OCI-LY1 (cell line): Measurements from ENCODE around the gene MFAP1.

Experiments
- H2AFZ ChIP-seq: fragments of 200-600 bp; sonication (generic), shearing (Covaris generic); 2 replicates; pipeline ENCODE4 v1.6.0; 2014; ENCODE audit warnings: antibody characterized with exemption, mild to moderate bottlenecking, low read length
- H3F3A ChIP-seq: fragments of 200-600 bp; sonication (generic), shearing (Covaris generic); 2 replicates; pipeline ENCODE4 v1.6.0; 2014; ENCODE audit warnings: mild to moderate bottlenecking, antibody characterized with exemption, low read length, moderate library complexity; ENCODE audit not compliant: insufficient read depth
- H3K27ac ChIP-seq: fragments of 200-600 bp; sonication (generic); 2 replicates; pipeline ENCODE4 v1.5.1; 2014; ENCODE audit warnings: low read length, mixed run types, mild to moderate bottlenecking, low read depth; ENCODE audit not compliant: poor library complexity, severe bottlenecking
- H3K27me3 ChIP-seq: fragments of 200-600 bp; sonication (generic); 2 replicates; pipeline ENCODE4 v1.6.0; 2014; ENCODE audit warnings: antibody characterized with exemption, mild to moderate bottlenecking, low read length, moderate library complexity; ENCODE audit not compliant: insufficient read depth
- H3K36me3 ChIP-seq: fragments of 200-600 bp; sonication (generic); 2 replicates; pipeline ENCODE4 v1.6.1; 2014; ENCODE audit warnings: mild to moderate bottlenecking, antibody characterized with exemption, low read length, moderate library complexity, mixed read lengths; ENCODE audit not compliant: insufficient read depth
- H3K4me1 ChIP-seq: fragments of 200-600 bp; sonication (generic); 2 replicates; pipeline ENCODE4 v1.5.1; 2014; ENCODE audit warnings: mild to moderate bottlenecking, low read length, moderate library complexity; ENCODE audit not compliant: insufficient read depth, severe bottlenecking
- H3K4me2 ChIP-seq: fragments of 200-600 bp; sonication (generic), shearing (Covaris generic); 2 replicates; pipeline ENCODE4 v1.6.1; 2014; ENCODE audit warnings: low read length
- H3K4me3 ChIP-seq: fragments of 200-600 bp; sonication (generic); 2 replicates; pipeline ENCODE4 v1.5.1; 2014; ENCODE audit warnings: low read length, low read depth, mild to moderate bottlenecking, mixed read lengths; ENCODE audit not compliant: poor library complexity, severe bottlenecking
- H3K79me2 ChIP-seq: fragments of 200-600 bp; shearing (Covaris generic); 2 replicates; pipeline ENCODE4 v1.6.1; 2016; ENCODE audit warnings: mixed run types, low read length, mixed read lengths; ENCODE audit not compliant: insufficient read depth
- H3K9ac ChIP-seq: fragments of 200-600 bp; sonication (generic), shearing (Covaris generic); 2 replicates; pipeline ENCODE4 v1.6.1; 2014; ENCODE audit warnings: mild to moderate bottlenecking, low read length, mixed read lengths
- H3K9me2 ChIP-seq: fragments of 200-600 bp; sonication (generic), shearing (Covaris generic); 2 replicates; pipeline ENCODE4 v1.6.1; 2014; ENCODE audit warnings: low read depth, mild to moderate bottlenecking, low read length, mixed read lengths
- H3K9me3 ChIP-seq: fragments of 200-600 bp; shearing (Covaris generic); 2 replicates; pipeline ENCODE4 v1.6.1; 2014; ENCODE audit warnings: low read length, mixed read lengths
- H4K20me1 ChIP-seq: fragments of 200-600 bp; sonication (generic), shearing (Covaris generic); 2 replicates; pipeline ENCODE4 v1.6.0; 2016; ENCODE audit warnings: mild to moderate bottlenecking, low read length; ENCODE audit not compliant: insufficient read depth
- EZH2 ChIP-seq: fragments of 200-600 bp; sonication (generic), shearing (Covaris generic); IDR thresholded peaks from 2 replicates; pipeline ENCODE4 v1.8.0; 2017; ENCODE audit warnings: borderline replicate concordance, mixed run types, mild to moderate bottlenecking, antibody characterized with exemption, low read length, moderate library complexity, mixed read lengths
- TF ChIP-seq, protein P1 (sequence below): fragments of 200-600 bp; sonication (generic), shearing (Covaris generic); IDR thresholded peaks from 2 replicates; pipeline ENCODE4 v1.5.1; 2017; ENCODE audit warnings: mild to moderate bottlenecking, antibody characterized with exemption, low read length, moderate library complexity, mixed read lengths

The MFAP1 gene

DNA sequence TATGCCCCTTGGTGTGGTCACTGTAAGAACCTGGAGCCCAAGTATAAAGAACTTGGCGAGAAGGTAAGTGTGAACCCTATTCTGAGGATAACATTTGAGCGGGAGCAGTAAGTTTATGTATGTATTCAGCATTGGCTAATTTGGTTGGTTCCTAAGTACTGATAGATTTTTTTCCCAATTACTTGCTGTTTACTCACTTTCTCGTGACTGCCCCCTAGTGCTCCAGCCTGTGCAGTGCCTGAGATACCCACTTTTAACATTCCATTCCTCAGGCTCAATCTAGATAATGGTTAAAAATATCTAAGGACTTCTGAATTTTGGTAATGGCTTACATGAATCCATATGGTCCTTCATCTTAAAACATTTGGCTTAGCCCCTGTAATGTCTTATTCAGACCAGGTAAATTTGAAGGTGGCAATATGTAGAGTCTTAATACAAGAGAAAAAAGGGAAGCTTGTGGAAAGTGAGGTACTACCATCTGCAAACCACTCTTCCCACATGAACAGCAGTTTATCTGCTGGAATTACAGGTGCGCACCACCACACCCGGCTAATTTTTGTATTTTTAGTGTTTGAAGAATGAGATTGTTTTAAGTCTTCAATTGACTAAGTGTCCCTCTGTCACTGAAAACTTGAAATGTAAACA, 54.8 kb downstream of the MFAP1 start:
- H3K79me2 ChIP-seq = no peaks in the 10 kb centered on the region
- TF ChIP-seq EZH2 = no peak
- TF ChIP-seq, protein P1, sequence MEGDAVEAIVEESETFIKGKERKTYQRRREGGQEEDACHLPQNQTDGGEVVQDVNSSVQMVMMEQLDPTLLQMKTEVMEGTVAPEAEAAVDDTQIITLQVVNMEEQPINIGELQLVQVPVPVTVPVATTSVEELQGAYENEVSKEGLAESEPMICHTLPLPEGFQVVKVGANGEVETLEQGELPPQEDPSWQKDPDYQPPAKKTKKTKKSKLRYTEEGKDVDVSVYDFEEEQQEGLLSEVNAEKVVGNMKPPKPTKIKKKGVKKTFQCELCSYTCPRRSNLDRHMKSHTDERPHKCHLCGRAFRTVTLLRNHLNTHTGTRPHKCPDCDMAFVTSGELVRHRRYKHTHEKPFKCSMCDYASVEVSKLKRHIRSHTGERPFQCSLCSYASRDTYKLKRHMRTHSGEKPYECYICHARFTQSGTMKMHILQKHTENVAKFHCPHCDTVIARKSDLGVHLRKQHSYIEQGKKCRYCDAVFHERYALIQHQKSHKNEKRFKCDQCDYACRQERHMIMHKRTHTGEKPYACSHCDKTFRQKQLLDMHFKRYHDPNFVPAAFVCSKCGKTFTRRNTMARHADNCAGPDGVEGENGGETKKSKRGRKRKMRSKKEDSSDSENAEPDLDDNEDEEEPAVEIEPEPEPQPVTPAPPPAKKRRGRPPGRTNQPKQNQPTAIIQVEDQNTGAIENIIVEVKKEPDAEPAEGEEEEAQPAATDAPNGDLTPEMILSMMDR = peak; percentile 93
- no peak overlapping the region for H3K4me2 ChIP-seq
- H3K27ac ChIP-seq = peak overlapping the region; percentile 70
- H3K27me3 ChIP-seq = no peaks in the 10 kb centered on the region
- H3F3A ChIP-seq = peaks cover 55% of the 10 kb centered on the region
- no peak overlapping the region for H2AFZ ChIP-seq
- H3K9me2 ChIP-seq = no peaks in the 10 kb centered on the region
- peaks cover 100% of the 10 kb centered on the region for H3K36me3 ChIP-seq
- H3K9ac ChIP-seq = no peak overlapping the region
- no peaks in the 10 kb centered on the region for H3K9me3 ChIP-seq
- H4K20me1 ChIP-seq = no peaks in the 10 kb centered on the region
- H3K4me1 ChIP-seq = peaks cover 31% of the 10 kb centered on the region
- no peak overlapping the region for H3K4me3 ChIP-seq

DNA sequence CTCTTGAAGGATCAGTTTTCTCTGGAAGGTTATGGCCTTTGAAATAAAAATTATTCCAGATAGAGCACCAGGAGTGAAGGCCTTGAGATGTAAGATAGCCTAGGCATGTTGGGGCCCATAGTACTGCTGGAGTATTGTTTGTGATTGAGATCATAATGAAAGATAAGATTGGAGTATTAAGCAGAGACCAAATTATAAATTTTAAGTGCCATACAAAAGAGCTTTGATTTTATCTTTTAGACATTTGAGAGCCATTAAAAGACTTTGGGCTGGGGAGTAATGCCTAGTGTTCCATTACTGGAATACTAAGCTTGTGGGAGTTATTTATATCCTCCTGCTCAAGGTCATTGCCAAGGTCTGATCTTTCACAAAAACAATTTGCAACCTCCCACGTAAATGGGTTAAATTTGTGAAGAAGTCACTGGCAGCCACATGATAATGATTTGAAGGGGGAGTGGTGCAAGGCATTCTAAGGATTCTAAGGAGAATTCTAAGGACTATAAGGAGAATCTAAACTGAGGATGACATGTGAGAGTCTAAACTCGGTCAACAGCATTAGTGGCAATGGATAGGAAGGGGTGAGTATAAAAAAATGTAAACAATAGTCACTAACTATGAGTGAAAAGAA, 60.6 kb downstream of the MFAP1 start:
- TF ChIP-seq, protein P1 = no peak
- TF ChIP-seq EZH2 = no peak
- Histone ChIP-seq H2AFZ (no peak overlapping the region), H3K36me3 (peaks cover 98% of the 10 kb centered on the region), H3K27ac (no peak overlapping the region), H3K9ac (no peak overlapping the region), H3K9me3 (no peaks in the 10 kb centered on the region), H3K4me3 (no peak overlapping the region), H3K27me3 (no peaks in the 10 kb centered on the region), H3F3A (peaks cover 16% of the 10 kb centered on the region), H3K79me2 (no peaks in the 10 kb centered on the region), H3K9me2 (no peaks in the 10 kb centered on the region), H3K4me1 (no peaks in the 10 kb centered on the region), H4K20me1 (no peaks in the 10 kb centered on the region), H3K4me2 (no peak overlapping the region)

DNA sequence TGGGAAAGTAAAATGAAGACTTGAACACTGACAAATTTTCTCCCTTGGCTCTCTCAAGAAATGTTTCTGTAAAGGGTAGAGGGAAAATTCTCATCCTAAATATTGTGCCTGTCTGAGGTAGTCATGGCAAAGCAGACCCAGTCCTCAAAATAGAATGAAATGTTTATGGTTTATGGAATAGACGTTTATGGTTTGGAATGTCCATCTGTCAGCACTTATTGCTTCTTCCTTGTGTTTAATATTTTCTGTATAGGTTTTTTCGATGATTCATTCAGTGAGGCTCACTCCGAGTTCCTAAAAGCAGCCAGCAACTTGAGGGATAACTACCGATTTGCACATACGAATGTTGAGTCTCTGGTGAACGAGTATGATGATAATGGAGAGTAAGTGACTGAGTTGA, 61.7 kb downstream of the MFAP1 start:
- Histone ChIP-seq H2AFZ (no peak overlapping the region), H3K36me3 (peaks cover 93% of the 10 kb centered on the region), H3K27me3 (no peaks in the 10 kb centered on the region), H3K9me3 (no peaks in the 10 kb centered on the region), H3F3A (peaks cover 15% of the 10 kb centered on the region), H3K4me2 (no peak overlapping the region), H3K4me3 (no peak overlapping the region), H3K27ac (no peak overlapping the region), H3K9ac (no peak overlapping the region), H3K4me1 (no peaks in the 10 kb centered on the region), H3K9me2 (no peaks in the 10 kb centered on the region), H3K79me2 (no peaks in the 10 kb centered on the region), H4K20me1 (no peaks in the 10 kb centered on the region)
- no peak for TF ChIP-seq EZH2
- TF ChIP-seq, protein P1 = no peak
